Measurements from ENCODE around the gene FYN.
"Not testable (repeated sequence)": the region's sequence is repeated elsewhere in the genome, so short reads cannot be mapped to it uniquely, and the experiment has no call there.

Gene FYN

DNA sequence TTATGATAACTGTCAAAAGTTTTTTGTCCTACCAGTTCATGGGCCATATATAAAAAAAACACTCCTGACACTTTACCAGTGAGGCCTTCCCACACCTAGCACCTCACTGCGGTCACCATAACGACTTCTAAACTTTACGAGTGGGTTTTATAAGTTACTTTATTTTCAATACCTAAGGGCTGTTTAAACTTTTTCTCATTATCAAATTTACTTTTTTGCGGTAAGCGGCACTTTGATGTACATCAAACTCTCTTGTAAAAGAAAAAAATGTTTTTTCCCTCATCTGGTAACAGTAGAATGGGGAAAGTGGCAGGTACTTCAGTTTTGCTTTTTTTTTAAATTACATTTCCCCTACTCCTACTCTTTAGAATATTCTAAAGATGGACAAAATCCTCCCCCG is 36.2 kb downstream of the FYN start:
- no peak overlapping the region for H3K4me3 ChIP-seq (ENCODE audit: low read depth, low read length)
- DNase-seq (ENCODE audit: low read depth) = no peak
- TF ChIP-seq, protein P1, sequence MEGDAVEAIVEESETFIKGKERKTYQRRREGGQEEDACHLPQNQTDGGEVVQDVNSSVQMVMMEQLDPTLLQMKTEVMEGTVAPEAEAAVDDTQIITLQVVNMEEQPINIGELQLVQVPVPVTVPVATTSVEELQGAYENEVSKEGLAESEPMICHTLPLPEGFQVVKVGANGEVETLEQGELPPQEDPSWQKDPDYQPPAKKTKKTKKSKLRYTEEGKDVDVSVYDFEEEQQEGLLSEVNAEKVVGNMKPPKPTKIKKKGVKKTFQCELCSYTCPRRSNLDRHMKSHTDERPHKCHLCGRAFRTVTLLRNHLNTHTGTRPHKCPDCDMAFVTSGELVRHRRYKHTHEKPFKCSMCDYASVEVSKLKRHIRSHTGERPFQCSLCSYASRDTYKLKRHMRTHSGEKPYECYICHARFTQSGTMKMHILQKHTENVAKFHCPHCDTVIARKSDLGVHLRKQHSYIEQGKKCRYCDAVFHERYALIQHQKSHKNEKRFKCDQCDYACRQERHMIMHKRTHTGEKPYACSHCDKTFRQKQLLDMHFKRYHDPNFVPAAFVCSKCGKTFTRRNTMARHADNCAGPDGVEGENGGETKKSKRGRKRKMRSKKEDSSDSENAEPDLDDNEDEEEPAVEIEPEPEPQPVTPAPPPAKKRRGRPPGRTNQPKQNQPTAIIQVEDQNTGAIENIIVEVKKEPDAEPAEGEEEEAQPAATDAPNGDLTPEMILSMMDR (IDR thresholded peaks at IDR 0.05; ENCODE audit: low read depth, low read length, missing control alignments) = no peak

GRCh38 chr6:111835807-111836206 is 37.4 kb downstream of the FYN start:
- TF ChIP-seq, protein P1 (IDR thresholded peaks at IDR 0.05; ENCODE audit: low read depth, low read length, missing control alignments) = no peak
- no peak overlapping the region for H3K4me3 ChIP-seq (ENCODE audit: low read depth, low read length)
- DNase-seq (ENCODE audit: low read depth) = no peak

DNA sequence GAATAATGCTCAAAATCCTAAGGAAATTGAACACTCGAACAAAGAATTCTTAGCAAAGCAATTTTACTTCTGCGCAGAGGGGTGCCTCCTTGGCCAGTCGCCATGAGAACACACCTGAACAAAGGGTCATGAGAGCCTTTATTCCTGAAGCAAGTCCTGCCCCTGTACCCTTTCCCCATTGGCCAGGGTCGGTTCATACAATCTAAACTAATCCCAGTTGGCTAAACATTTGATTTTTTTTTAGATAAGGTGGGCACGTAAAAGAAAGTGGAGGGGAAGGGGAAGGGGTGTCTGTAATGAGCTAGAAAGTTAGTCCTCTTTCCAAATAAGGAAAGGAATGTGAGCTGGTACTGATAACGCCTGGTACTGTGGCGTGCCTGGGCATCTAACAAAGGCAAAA is 37.9 kb downstream of the FYN start:
- DNase-seq (ENCODE audit: low read depth); H3K4me3 ChIP-seq (ENCODE audit: low read depth, low read length): not testable (repeated sequence)

GRCh38 chr6:111834356-111834755 is 38.9 kb downstream of the FYN start:
- DNase-seq (ENCODE audit: low read depth) = no peak
- H3K4me3 ChIP-seq (ENCODE audit: low read depth, low read length) = no peak overlapping the region
- TF ChIP-seq, protein P1 (IDR thresholded peaks at IDR 0.05; ENCODE audit: low read depth, low read length, missing control alignments) = no peak

DNA sequence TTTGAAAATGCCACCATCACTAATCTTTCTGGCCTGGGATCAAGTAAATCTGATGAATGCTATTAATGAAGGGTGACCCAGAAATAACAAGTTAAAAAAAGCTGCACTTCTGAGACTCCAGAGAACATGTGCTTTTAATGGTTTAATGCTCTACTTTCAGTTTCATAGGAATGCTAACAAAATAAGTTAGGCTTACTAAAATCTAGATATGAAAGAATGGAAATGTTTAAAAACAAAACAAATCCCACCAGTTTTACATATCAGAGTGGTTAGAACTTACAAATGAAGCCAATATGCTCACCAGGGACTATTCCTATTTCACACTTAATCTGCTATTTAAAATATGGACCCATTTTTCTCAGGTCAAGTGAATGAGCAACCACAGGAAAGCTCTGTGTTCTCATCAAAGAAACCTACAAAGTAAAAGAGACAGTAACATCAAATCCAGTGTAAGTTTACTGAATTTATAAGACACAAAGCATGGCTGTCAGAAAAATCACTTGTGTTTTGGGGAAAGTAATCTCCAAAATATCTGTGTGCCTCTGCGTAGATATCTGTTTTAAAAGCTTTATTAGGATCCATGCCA is 40.3 kb downstream of the FYN start:
- no peak overlapping the region for H3K4me3 ChIP-seq (ENCODE audit: low read depth, low read length)
- TF ChIP-seq, protein P1 (IDR thresholded peaks at IDR 0.05; ENCODE audit: low read depth, low read length, missing control alignments) = no peak
- no peak for DNase-seq (ENCODE audit: low read depth)

- no peak for DNase-seq (ENCODE audit: low read depth)
- no peak overlapping the region for H3K4me3 ChIP-seq (ENCODE audit: low read depth, low read length)
- TF ChIP-seq, protein P1 (IDR thresholded peaks at IDR 0.05; ENCODE audit: low read depth, low read length, missing control alignments) = no peak
These were observed 41.8 kb downstream of the FYN start for GRCh38 chr6:111831408-111831807.

DNA sequence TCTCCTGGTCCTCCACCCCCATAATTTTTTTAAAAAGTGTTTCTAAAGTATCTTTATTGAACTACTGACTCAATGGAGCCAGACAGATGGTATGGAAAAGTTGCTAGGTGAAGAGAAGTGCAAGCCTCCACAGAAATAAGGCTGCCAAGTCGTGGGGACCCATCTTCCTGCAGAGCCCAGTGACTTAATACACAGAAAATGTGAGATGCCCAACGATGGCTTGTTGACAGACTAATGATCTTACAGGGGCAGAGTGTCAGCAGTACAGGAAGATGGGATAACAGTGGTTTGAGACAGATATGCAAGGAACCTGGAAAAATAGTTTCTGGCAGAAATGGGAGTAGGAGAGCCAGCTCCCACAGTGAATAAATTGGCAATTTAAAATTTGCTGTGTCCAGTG is 43.3 kb downstream of the FYN start:
- TF ChIP-seq, protein P1 (IDR thresholded peaks at IDR 0.05; ENCODE audit: low read depth, low read length, missing control alignments) = no peak
- DNase-seq (ENCODE audit: low read depth) = no peak
- no peak overlapping the region for H3K4me3 ChIP-seq (ENCODE audit: low read depth, low read length)

All from GM12864 (cell line).